Measurements from ENCODE around the gene GBX2.

GBX2 gene

DNA sequence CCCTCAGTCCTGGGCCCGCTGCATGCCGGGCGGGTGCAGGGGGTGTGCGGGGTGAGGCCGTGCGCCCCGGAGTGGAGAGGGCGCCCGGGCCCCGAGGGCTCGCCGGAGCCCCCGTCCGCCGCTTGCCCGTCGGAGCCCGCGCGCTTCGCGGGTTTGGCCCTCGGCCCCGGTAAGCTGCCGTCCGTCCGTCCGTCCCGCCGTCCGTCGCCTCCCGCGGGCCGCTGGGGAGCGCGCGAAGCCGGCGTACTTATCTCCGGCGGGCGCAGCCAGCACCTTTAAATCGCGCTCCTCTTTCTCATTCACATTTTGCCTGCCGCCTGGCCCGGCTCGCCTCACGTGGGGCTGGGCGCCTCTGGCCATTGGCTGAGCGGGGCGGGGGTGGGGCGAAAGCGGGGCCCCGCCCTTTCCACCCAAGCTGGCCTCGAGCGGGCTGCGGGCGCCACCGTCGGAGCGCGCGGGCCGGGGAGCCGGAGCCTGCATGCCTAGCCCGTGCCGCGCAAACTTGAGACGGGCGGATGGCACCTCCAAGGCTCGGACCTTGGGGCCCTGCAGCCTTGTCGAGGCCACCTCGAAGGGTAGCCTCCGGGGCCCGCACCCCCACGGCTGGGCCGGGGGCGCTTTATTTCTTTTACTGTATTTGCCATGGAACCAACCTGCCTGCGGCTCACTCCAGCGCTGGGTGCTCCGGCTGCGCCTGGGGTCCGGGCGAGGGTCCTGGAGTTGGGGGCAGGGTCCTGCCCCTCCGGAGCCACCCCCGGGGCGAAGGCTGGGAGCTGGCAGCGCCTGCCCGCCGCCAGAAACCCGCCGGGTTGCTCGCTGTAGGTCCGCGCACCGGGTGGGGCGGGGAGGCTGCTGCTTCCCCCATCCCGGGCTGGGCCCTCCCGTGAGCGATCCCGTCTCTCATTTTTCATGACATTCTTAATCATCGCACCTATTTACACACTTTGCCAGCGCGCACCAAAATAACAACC lies at the start of gene GBX2:
TSS of gene GBX2 (minus strand) at position 277 of the 971 bp plus-strand sequence. CDS start 415 bp downstream, outside the sequence.
- peak; percentile 33 for DNase-seq (ENCODE audit: low read depth)

DNA sequence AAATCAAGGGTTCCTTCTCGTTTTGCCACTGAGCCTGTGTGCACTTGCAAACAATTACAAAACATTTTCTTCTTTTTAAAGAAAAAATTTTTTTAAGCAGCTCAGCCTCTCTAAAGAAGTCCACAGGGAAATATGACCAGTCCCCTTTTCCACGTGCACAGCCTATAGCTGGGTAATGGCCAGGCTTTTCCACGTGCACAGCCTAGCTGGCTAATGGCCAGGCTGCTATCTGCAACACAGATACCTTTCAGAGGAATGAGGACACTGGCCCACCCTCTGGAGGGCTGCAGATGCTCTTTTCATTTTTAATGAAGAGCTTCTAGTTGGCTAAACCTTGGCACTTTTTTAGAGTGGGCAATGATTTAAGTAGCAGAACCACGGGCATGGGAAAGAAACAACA lies 49.7 kb upstream of the GBX2 start:
- no peak for DNase-seq (ENCODE audit: low read depth)

DNA sequence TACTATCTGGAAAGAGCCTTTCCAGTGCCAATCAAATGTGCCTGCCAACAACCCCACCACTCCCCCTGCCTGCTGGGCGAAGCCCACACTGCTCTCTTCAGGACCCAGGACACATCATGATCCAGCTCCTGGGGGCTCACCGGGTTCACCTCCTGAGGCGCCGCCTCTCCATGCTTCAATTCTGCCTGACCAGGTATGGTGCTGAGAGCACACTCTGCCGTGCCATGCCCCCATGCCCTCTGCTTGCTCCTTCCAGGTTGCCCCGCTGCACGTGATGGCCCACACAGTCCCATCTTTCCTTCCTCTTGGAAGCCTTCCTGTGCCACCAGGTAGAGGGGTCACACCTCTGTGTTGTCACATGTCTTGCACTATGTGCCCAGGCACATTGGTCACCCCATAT lies 48.5 kb upstream of the GBX2 start:
- no peak for DNase-seq (ENCODE audit: low read depth)

DNA sequence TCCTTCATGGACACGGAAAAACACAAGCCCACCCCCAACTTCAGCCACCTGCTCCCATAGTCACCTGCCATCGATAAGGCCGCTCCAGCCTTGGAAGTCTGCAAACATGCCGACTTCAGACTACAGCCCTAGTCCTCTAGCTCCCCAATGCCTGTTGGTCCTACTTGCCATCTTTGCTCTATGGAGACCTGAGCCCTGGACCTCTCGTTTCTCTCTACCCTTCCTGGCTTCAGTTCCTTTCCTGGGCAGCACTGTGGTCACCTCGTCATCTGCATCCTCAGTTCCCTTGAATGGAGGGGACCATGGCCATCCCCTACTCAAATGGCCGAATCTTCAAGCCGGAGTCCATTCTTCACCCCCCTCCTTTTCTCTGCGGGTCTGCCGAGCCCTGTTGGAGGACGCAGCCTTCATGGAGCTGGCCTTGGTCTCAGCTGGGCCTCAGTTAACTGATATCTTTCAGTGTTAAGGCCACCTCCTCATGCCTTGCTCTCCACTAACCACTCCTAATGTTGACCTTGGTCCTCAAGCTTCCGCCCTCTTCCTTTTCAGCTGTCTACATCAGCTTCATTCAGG lies 47.7 kb upstream of the GBX2 start:
- DNase-seq (ENCODE audit: low read depth): no peak

DNA sequence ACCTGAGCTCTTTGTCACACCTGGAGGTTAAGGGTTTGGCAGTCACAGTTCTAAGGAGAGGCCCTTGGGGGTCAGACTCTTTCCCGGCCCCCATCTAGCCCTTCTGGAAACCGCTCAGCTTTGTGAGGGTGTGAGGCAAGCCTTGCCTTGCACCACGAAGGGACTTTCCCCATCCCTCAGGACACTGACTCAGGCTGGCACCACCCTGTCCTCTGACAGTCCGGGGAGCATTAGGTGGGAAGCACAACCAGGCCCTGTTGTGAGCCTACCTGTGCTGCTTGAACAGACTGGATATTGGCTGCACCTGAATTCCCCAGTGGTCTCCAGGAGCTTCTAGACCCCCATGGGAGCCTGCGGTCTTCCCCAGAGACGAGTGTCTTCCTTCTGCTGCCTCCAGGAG lies 47.0 kb upstream of the GBX2 start:
- no peak for DNase-seq (ENCODE audit: low read depth)

DNA sequence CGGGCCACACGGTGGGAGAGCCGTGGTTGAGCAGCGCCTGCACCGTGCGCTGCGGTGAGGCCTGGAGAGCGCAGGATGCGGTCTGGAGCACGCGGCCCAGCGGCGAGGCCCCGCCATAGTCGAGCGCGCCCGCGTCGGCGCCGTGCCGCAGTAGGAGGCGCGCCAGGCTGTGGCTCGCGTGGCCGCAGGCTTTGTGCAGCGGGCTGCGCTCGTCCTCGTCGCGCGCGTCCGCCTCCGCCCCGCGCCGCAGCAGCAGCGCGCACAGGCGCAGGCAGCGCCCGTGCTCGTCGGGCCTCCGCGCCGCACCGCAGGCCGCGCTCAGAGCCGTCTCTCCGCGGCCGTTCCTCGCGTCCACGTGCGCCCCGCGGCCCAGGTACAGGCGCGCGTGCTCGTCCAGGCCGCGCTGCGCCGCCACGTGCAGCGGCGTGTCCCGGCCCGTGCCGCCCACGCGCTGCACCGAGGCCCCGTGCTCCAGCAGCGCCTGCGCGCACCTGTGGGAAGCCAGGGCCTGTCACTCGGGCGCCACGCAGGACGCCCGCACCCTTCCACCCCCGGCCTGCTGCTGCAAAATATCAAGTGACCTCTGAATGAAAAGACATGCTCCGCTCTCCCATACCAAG lies 46.3 kb upstream of the GBX2 start:
- no peak for DNase-seq (ENCODE audit: low read depth)

DNA sequence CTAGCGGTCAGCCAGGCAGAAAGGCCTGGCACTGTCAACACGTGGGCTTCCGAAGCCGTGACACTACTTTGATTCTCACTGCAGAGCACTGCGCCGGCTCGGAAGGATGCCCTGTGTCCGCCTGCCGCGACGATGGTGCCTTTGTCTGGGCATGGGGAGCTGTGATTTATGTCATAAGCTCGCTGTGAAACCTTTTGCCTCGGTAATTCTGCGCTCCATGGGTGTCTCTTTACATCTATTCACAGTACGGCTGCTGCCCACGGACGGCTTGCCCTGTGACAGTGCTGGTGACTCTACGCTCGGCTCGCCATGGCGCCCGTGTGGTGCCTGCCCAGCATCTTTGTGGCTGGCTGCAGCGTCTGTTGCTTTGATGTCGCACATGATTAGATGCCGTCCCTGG lies 43.1 kb upstream of the GBX2 start:
- DNase-seq (ENCODE audit: low read depth): no peak

DNA sequence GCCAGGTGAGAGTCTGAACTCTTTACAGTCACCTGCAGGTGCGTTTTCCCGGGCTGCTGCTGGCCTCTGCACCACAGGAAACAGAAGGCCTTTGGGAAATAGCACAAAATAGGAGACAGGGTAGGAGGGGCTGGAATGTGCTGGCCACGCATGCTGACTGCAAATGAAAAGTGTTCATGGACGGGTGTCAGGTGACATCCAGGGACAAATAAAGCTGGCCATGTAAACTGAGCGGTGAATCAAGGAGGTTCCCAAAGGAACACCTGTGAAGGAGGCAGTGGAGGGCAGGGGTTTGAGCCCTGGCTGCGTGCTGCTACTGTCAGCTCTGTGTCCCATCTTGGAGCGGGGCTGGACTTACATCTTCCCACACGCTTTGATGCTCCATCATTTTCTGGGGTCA lies 42.4 kb upstream of the GBX2 start:
- no peak for DNase-seq (ENCODE audit: low read depth)

DNA sequence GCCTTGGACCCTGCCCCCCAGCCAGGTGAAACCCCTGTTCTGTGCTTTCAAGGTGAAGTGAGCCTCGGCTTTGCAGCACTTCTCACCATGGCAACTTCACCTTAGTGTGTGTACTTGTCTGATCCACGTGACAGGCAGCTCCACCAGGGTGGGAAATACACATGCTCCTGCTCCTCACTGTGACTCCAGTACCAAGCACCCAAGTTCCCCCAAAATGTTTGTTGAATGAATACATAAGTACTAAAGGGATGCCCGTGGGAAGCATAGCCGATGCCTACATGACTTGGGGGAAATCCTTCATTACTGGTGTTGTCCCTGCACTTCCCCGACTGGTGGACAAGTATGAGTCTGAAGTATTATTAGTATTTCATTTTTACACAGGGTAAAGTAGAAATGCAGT lies 41.8 kb upstream of the GBX2 start:
- no peak for DNase-seq (ENCODE audit: low read depth)

DNA sequence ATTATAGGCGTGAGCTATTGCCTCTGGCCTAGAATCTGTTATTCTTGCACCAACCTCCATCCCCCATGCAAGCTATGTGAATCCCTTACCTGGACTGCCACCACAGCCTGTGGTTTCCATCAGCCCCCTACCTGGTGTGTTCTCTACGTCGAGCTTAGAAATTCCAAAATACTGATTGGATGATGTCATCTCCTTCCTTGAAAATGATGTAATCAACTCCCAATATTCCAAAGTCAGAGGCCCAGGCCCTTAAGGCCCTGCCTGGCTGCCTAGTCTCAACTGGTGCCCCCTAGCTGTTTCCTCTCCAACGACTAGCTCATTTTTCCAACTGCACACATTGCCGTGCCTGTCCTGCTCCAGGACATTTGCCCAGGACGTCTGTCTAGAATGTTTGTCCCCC lies 41.3 kb upstream of the GBX2 start:
- DNase-seq (ENCODE audit: low read depth): peak; percentile 10

DNA sequence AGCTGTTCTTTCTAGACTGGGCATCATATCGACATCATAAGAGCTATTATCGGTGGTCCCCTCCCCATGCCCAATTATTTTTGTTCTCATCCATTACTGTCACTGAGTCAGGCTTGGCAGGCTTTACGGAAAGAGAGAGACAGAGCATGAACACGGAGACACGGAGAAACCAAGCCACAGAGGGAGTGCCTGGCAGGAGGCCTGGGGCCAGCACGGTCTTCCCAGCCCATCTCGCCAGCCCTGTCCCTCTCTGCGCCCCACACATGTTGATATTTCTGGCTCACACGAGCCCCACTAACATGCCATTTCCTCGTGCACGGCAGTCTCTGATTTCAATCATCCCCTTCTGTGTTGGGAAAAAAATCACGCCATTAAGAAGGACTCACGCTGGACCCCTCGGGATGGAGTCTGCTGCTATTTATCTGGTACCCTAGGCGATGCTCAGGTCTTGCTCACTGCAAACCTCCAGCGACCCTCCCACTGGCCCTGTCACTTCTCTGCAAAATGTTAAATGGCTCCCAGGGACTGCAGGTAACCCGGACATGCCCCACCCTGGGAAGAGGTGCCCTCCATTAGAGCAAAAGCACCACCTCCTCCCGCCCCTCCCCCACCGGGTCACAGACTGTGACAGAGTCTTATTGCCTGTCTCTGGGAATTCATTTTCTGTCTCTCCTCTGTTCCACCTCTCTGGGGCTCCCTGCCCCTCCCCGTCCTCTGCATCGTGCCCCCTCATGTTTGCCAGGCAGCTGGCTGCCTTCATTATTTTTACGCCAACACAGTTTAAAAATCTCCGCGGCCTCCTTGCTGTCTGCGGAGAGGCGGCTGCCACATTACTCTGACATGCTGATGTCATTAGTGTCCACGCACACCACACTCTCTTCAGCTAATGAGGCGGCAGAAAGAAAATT lies 40.1 kb upstream of the GBX2 start:
- DNase-seq (ENCODE audit: low read depth): no peak

DNA sequence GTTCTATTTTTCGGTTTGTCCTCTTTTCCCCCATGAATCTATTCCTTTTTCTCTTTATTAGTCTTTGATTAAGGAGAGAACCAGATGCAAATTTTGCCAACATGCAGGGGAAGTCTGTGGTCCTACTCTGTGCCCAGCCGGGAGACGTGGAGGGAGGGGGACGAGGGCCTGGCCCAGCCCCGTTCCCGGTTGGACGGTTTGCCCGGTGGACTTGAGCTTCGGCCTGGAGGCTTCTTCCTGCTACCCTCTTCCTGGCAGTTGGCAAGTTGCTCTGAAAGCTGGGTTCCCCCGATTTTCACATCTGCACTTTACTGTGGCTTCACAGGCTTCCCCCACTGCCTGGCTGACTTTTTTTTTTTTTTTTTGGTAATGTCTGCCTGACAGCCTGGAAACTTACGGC lies 39.3 kb upstream of the GBX2 start:
- no peak for DNase-seq (ENCODE audit: low read depth)

DNA sequence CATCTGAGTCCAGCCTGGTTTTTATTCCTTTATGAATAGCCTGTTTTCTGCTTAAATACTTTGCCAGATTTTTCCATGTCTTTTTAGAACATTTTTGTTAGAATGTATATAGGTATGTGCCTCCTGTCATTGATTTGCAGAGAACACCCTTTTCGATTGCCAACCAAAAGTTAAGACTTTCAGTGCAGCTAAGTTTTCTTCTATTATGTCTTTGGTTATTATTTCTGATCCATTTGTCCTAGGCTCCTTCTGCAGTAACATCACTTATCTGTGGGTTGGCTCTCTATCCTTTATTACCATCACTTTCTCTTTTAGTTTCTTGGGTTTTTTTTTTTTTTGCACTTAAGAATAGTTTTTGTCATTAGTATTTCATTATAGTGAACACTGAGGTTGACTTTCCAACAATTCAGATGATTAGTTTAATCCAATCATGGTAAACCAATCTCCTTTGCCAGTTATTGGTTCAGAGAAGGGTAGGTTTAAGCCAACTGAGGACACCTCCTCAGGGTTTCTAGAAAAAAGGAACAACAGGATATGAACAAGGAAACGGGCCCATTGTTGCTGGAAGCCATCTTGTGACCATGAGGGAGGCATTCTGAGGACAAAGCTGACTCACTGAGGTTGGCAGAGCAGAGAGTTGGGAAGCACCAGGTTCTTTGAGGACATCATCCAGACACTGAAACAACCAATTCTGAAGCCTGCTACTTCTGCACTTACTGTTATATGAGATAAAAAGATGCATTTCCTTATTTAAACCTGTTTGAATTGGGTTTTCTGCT lies 37.9 kb upstream of the GBX2 start:
- no peak for DNase-seq (ENCODE audit: low read depth)

DNA sequence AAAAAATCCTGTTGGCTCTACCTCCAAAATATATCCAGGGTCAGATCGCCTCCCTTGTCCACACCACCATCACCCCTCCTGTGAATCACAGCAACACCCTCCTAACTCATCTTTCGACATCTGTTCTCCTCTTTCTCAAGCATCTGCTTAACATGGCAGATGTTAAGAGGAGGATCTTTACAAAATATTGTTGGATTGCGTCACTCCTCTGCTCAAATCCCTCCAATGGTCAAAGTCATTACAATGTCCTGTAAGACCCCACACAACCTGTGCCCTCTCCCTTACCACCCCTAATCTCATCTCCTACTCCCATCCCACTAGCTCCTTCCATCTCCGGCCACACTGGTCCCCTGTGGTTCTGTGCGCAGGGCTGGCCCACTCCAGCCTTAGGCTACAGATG lies 36.8 kb upstream of the GBX2 start:
- no peak for DNase-seq (ENCODE audit: low read depth)

DNA sequence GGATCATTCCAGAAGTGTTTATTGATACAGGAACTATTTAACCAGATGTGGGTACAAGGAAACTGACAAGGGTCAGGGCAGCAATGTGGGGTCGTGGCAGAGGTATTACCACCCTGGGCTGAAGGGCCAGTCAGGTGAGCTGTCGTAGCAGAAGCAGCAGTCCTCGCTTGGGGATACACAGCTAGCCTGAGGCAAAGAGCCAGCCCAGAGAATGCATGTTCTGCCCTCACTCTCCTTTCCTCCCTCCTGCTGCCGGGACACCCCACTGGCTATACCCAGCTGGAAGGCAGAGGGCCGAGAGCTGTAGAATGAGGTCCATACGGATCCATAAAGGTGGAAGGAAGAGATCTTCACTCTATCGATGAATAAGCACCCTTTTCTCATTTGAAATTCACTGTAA lies 32.2 kb upstream of the GBX2 start:
- DNase-seq (ENCODE audit: low read depth): no peak

DNA sequence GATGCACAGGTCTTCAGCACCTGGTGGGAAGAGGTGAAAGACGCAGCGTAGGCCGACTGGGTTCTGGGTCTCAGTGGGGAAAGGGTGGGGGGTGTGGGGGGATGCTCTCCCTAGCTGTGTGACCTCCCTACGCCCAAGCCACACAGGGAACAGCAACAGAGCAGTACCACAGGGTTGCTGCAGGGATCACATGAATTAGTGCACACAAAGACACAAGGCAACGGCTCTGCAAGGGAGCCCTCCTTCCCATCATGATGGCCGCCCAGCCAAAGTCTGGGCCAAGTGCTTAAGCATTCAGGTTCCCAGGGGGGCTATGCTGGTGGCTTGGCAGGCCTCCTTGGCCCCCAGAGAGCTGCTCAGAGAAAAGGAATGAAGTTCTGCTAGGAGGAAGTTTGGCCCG lies 28.2 kb upstream of the GBX2 start:
- no peak for DNase-seq (ENCODE audit: low read depth)

DNA sequence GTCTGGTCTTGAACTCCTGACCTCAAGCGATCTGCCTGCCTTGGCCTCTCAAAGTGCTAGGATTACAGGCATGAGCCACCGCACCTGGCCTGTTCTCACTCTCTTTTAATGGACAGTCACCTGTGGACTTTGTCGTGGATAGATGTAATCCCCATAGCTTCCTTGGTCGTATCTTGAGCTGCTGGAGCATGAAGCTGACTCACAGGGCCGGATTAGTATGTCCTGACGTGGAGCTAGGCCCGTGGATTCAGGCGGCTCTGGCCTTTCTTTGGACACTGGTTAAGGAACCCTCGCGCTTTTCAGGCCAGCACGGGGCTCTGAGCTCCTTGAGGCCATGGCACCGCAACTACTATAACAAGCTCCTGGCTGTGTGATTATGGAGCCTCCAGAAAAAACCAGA lies 27.5 kb upstream of the GBX2 start:
- DNase-seq (ENCODE audit: low read depth): no peak

DNA sequence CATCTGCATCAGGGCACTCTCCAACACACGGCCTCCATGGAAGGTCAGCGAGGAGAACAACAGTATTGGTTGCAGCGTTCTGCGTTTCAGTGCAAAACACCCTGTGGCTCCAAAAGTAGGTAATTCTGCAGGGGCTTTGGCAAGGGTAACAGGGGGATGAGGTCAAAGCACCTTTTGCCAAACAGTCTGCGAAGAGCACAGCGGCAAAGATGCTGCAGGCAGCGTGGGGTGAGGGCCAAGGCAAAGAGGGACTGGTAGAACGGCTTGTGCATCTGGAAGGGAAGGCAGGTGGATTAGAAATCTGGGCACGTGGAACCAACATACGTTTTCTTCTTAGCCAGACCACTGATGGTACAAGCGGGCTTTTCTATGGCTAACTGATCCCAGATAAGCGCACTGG lies 26.6 kb upstream of the GBX2 start:
- no peak for DNase-seq (ENCODE audit: low read depth)

DNA sequence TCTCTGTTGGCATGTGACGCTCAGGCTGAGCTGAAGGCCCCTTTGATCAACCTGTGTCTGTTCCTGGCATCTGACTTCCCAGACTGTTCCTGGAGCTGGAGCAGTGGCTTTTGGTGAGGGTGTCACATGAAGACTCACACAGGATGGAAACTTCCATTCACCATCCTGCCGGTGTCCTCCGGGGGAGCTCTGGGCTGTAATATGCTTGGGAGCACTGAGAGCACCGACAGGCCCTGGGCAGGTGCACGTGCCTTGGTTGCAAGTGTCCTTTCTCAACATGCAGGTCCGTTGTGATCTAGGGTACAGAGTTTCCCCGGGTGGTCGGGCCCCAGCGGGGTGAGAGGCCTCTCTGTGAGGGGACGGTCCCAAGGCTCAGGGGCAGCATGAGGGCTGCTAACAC lies 24.8 kb upstream of the GBX2 start:
- DNase-seq (ENCODE audit: low read depth): no peak

DNA sequence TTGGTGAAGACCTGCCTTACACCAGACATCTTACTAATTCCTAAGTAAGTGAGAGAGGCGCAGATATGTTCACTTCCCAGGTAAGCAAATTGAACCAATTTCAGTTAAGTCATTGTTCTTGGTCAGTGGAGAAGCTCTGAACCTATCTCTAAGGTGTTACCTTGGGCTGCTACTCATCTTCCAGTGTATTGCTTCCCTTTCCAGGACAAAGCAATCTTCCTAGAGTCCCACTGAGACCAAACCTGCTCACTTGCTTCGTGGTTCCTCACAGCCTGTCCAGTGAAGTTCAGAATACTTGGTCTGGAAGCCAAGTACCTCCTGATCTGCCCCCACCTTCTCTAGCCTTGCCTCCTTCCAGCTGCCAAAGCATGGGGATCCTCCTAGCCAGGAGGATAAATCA lies 22.5 kb upstream of the GBX2 start:
- no peak for DNase-seq (ENCODE audit: low read depth)

DNA sequence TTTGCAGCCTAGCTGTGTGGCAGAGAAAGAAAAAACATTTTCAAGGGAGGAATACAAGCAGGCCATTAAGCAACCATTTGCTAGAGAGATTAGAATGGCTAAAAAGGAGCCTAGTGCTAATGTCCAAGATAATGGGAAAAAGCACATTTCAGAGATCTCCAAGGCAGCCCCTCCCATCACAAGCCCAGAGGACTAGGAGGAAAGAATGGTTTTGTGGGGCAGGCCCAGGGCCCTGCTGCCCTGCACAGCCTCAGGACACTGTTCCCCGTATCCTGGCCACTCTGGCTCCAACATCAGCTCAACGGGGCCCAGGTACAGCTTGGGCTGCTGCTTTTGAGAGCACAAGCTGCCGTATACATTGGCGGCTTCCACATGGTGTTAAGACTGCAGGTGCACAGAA lies 16.5 kb upstream of the GBX2 start:
- DNase-seq (ENCODE audit: low read depth): no peak

Measured in ELR (cell line).